Neural cell (in vitro differentiated cells): Measurements from ENCODE around the gene NUDT19.
"Not testable (repeated sequence)": the region's sequence is repeated elsewhere in the genome, so short reads cannot be mapped to it uniquely, and the experiment has no call there.

Experiments
- CTCF ChIP-seq: fragments of 450-650 bp; IDR thresholded peaks from 2 replicates; pipeline ENCODE4 v1.5.1; 2014; ENCODE audit warnings: antibody characterized with exemption, mild to moderate bottlenecking, moderate library complexity; ENCODE audit not compliant: poor library complexity, severe bottlenecking
- RAD21 ChIP-seq: fragments of 450-650 bp; conservative IDR thresholded peaks from 2 replicates; pipeline ENCODE4 v1.6.1; 2014; ENCODE audit warnings: antibody characterized with exemption, mild to moderate bottlenecking, moderate library complexity

GRCh38 chr19:32700129-32700528 is 8.5 kb downstream of the NUDT19 start:
- not testable (repeated sequence) for TF ChIP-seq CTCF, RAD21
